Activated CD4-positive, alpha-beta T cell treated with anti-CD3 and anti-CD28 coated beads, Interleukin-2, amount 10 ng/mL, durations not matched to agents 7 days and 5 days (primary cell): ENCODE results near the gene F5. TPM values are rescaled to one million over a fixed set of nuclear protein-coding genes. Genes with fewer than 3 reads are reported as not detected.
A peak's percentile ranks its signal among the peaks of the same experiment; 100 is the strongest.
"Not testable (repeated sequence)": the region's sequence is repeated elsewhere in the genome, so short reads cannot be mapped to it uniquely, and the experiment has no call there.

ENCODE experiments used
- CTCF ChIA-PET: fragments of 350-600 bp; sonication (Branson Sonifier 250); formaldehyde crosslinking; loops from one replicate; lab custom pipeline; 2021; ENCODE audit warnings: antibody characterized with exemption; lab: Charles Lee
- POLR2A ChIA-PET: fragments of 350-600 bp; sonication (Branson Sonifier 250); formaldehyde crosslinking; loops from one replicate; lab custom pipeline; 2021; ENCODE audit warnings: antibody characterized with exemption; lab: Charles Lee
- DNase-seq: peaks from one replicate; pipeline ENCODE4 v3.0.0-alpha.2; 2020
- H3K27ac Mint-ChIP-seq: one replicate; pipeline ENCODE4 v1.8.0; 2021; ENCODE audit warnings: mild to moderate bottlenecking, moderate library complexity, mixed read lengths
- H3K27me3 Mint-ChIP-seq: one replicate; pipeline ENCODE4 v1.8.0; 2021; ENCODE audit warnings: mixed read lengths
- H3K36me3 Mint-ChIP-seq: one replicate; pipeline ENCODE4 v1.8.0; 2021; ENCODE audit warnings: low read depth, mixed read lengths
- H3K4me1 Mint-ChIP-seq: one replicate; pipeline ENCODE4 v1.8.0; 2021; ENCODE audit warnings: mixed read lengths
- H3K4me3 Mint-ChIP-seq: one replicate; pipeline ENCODE4 v1.8.0; 2021; ENCODE audit warnings: mild to moderate bottlenecking, moderate library complexity, mixed read lengths
- H3K9me3 Mint-ChIP-seq: one replicate; pipeline ENCODE4 v1.8.0; 2021; ENCODE audit warnings: mixed read lengths
- total RNA-seq, 2 experiments: library from RNA; stranded (reverse); gene quantifications; one replicate each; pipeline ENCODE4 v1.2.3, GENCODE V29; 2021

F5 gene
- total RNA-seq, 2 experiments from 2014 or later, result 12.2 to 15.7 TPM

GRCh38 chr1:169563019-169563615, 23.2 kb downstream of the F5 start:
- no peaks in the 10 kb centered on the region for H3K27me3 Mint-ChIP-seq
- peaks cover 26% of the 10 kb centered on the region for H3K36me3 Mint-ChIP-seq
- CTCF ChIA-PET, result no interaction called here

GRCh38 chr1:169561692-169562091, 24.6 kb downstream of the F5 start:
- Mint-ChIP-seq H3K27me3 (no peaks in the 10 kb centered on the region), H3K27ac (no peak overlapping the region), H3K9me3 (peaks cover 16% of the 10 kb centered on the region), H3K36me3 (peaks cover 26% of the 10 kb centered on the region), H3K4me1 (peaks cover 20% of the 10 kb centered on the region), H3K4me3 (no peak overlapping the region)
- ChIA-PET CTCF (interaction anchor here (0.7 kb wide), 1 partner anchor 178 kb away, joined by 4 read pairs; no protein-coding TSS in a partner anchor), POLR2A (no interaction called here)
- DNase-seq, result no peak

More at GRCh38 chr1:169563019-169563615, 23.2 kb downstream of the F5 start:
- no peak overlapping the region for H3K27ac Mint-ChIP-seq
- POLR2A ChIA-PET, result no interaction called here
- peaks cover 16% of the 10 kb centered on the region for H3K9me3 Mint-ChIP-seq
- H3K4me1 Mint-ChIP-seq, result peaks cover 20% of the 10 kb centered on the region
- DNase-seq, result no peak
- no peak overlapping the region for H3K4me3 Mint-ChIP-seq

- H3K36me3 Mint-ChIP-seq, result peaks cover 25% of the 10 kb centered on the region
- CTCF ChIA-PET, result interaction anchor here (1.0 to 1.5 kb wide), 2 partner anchors 11 to 151 kb away, joined by 3 to 5 read pairs; no protein-coding TSS in a partner anchor
Measured at GRCh38 chr1:169557131-169557530, 29.1 kb downstream of the F5 start.

GRCh38 chr1:169550294-169550693, 36.0 kb downstream of the F5 start:
- H3K27me3 Mint-ChIP-seq, result no peaks in the 10 kb centered on the region
- H3K36me3 Mint-ChIP-seq, result peaks cover 9% of the 10 kb centered on the region
- H3K27ac Mint-ChIP-seq, result no peak overlapping the region
- no peaks in the 10 kb centered on the region for H3K9me3 Mint-ChIP-seq
- POLR2A ChIA-PET, result no interaction called here
- no peak overlapping the region for H3K4me3 Mint-ChIP-seq
- H3K4me1 Mint-ChIP-seq, result peaks cover 11% of the 10 kb centered on the region
- CTCF ChIA-PET, result interaction anchor here (0.6 to 1.4 kb wide), 3 partner anchors 9 to 162 kb away, joined by 4 to 5 read pairs (median 4); no protein-coding TSS in a partner anchor
- peak; percentile 25 for DNase-seq

More at GRCh38 chr1:169557131-169557530, 29.1 kb downstream of the F5 start:
- Mint-ChIP-seq H3K27me3 (no peaks in the 10 kb centered on the region), H3K4me1 (peaks cover 2% of the 10 kb centered on the region), H3K9me3 (no peaks in the 10 kb centered on the region), H3K27ac (no peak overlapping the region), H3K4me3 (no peak overlapping the region)
- DNase-seq, result no peak
- POLR2A ChIA-PET, result no interaction called here

- Mint-ChIP-seq H3K4me3 (no peak overlapping the region), H3K36me3 (peaks cover 5% of the 10 kb centered on the region), H3K9me3 (no peaks in the 10 kb centered on the region), H3K27me3 (no peaks in the 10 kb centered on the region), H3K4me1 (peaks cover 11% of the 10 kb centered on the region), H3K27ac (no peak overlapping the region)
- no peak for DNase-seq
- POLR2A ChIA-PET, result no interaction called here
- CTCF ChIA-PET, result interaction anchor here (0.7 kb wide), 1 partner anchor 43 kb away, joined by 3 read pairs; no protein-coding TSS in a partner anchor
Measured at GRCh38 chr1:169548282-169548681, 38.0 kb downstream of the F5 start.

GRCh38 chr1:169546087-169546995, 39.9 kb downstream of the F5 start:
- ChIA-PET POLR2A (interaction anchor here (0.6 kb wide), 1 partner anchor 166 kb away, joined by 5 read pairs; no protein-coding TSS in a partner anchor), CTCF (interaction anchor here (0.5 to 2.0 kb wide), 7 partner anchors 15 to 942 kb away, joined by 3 to 8 read pairs (median 3); no protein-coding TSS in a partner anchor)
- no peaks in the 10 kb centered on the region for H3K27me3 Mint-ChIP-seq
- H3K4me1 Mint-ChIP-seq, result peaks cover 11% of the 10 kb centered on the region
- H3K9me3 Mint-ChIP-seq, result no peaks in the 10 kb centered on the region
- no peak overlapping the region for H3K27ac Mint-ChIP-seq
- DNase-seq, result peak; percentile 83
- no peak overlapping the region for H3K4me3 Mint-ChIP-seq
- peaks cover 8% of the 10 kb centered on the region for H3K36me3 Mint-ChIP-seq

GRCh38 chr1:169545472-169545871, 40.8 kb downstream of the F5 start:
- CTCF ChIA-PET, result interaction anchor here (1.0 to 2.0 kb wide), 3 partner anchors 35 to 942 kb away, joined by 3 to 8 read pairs (median 5); no protein-coding TSS in a partner anchor
- peaks cover 8% of the 10 kb centered on the region for H3K36me3 Mint-ChIP-seq
- no peak for DNase-seq
- no peaks in the 10 kb centered on the region for H3K9me3 Mint-ChIP-seq
- no peak overlapping the region for H3K27ac Mint-ChIP-seq
- peaks cover 8% of the 10 kb centered on the region for H3K4me1 Mint-ChIP-seq
- POLR2A ChIA-PET, result no interaction called here
- H3K4me3 Mint-ChIP-seq, result no peak overlapping the region
- no peaks in the 10 kb centered on the region for H3K27me3 Mint-ChIP-seq

GRCh38 chr1:169538998-169539871, 47.0 kb downstream of the F5 start:
- peaks cover 15% of the 10 kb centered on the region for H3K36me3 Mint-ChIP-seq
- H3K27ac Mint-ChIP-seq, result no peak overlapping the region
- no peaks in the 10 kb centered on the region for H3K9me3 Mint-ChIP-seq
- no peak for DNase-seq
- POLR2A ChIA-PET, result no interaction called here
- CTCF ChIA-PET, result no interaction called here
- H3K4me1 Mint-ChIP-seq, result no peaks in the 10 kb centered on the region
- no peaks in the 10 kb centered on the region for H3K27me3 Mint-ChIP-seq
- no peak overlapping the region for H3K4me3 Mint-ChIP-seq

- DNase-seq, result no peak
- Mint-ChIP-seq H3K9me3 (no peaks in the 10 kb centered on the region), H3K4me1 (peaks cover 3% of the 10 kb centered on the region), H3K36me3 (peaks cover 19% of the 10 kb centered on the region), H3K27me3 (no peaks in the 10 kb centered on the region), H3K4me3 (no peak overlapping the region), H3K27ac (no peak overlapping the region)
- ChIA-PET POLR2A (no interaction called here), CTCF (interaction anchor here (0.7 kb wide), 1 partner anchor 59 kb away, joined by 3 read pairs; no protein-coding TSS in a partner anchor)
Measured at GRCh38 chr1:169534653-169535052, 51.6 kb downstream of the F5 start.

- H3K27me3 Mint-ChIP-seq, H3K9me3 Mint-ChIP-seq, DNase-seq, POLR2A ChIA-PET, H3K4me3 Mint-ChIP-seq, H3K27ac Mint-ChIP-seq: not testable (repeated sequence)
- CTCF ChIA-PET, result interaction anchor here (0.7 to 1.5 kb wide), 2 partner anchors 17 to 58 kb away, joined by 3 read pairs; no protein-coding TSS in a partner anchor
- peaks cover 19% of the 10 kb centered on the region for H3K36me3 Mint-ChIP-seq
- H3K4me1 Mint-ChIP-seq, result peaks cover 13% of the 10 kb centered on the region
Measured at GRCh38 chr1:169533528-169534190, 52.6 kb downstream of the F5 start.

- no peak overlapping the region for H3K4me3 Mint-ChIP-seq
- DNase-seq, result no peak
- H3K4me1 Mint-ChIP-seq, result peaks cover 24% of the 10 kb centered on the region
- H3K27ac Mint-ChIP-seq, result no peak overlapping the region
- no peaks in the 10 kb centered on the region for H3K9me3 Mint-ChIP-seq
- POLR2A ChIA-PET, result interaction anchor here (0.6 kb wide), 1 partner anchor 219 kb away, joined by 5 read pairs; no protein-coding TSS in a partner anchor
- no peaks in the 10 kb centered on the region for H3K27me3 Mint-ChIP-seq
- CTCF ChIA-PET, result interaction anchor here (0.5 to 1.7 kb wide), 5 partner anchors 15 to 182 kb away, joined by 3 to 6 read pairs (median 5); no protein-coding TSS in a partner anchor
- H3K36me3 Mint-ChIP-seq, result peaks cover 20% of the 10 kb centered on the region
Measured at GRCh38 chr1:169530448-169530847, 55.8 kb downstream of the F5 start.
